Measurements from ENCODE around the gene PDZRN4. TPM values are rescaled to one million over a fixed set of nuclear protein-coding genes. Genes with fewer than 3 reads are reported as not detected.

Gene PDZRN4
- total and polyA plus RNA-seq, 2 of the 4 experiments (the other 2 are of a cell fraction): not detected

GRCh38 chr12:41228066-41228820 lies 40.1 kb downstream of the PDZRN4 start:
- Histone ChIP-seq H2AFZ (replicated peaks; ENCODE audit: low read length, poor library complexity) (no peak overlapping the region), H3K23ac (ENCODE audit: low read depth, low read length) (no peak overlapping the region), H4K20me1 (ENCODE audit: insufficient read depth, low read length) (no peaks in the 10 kb centered on the region), H3K9me3 (ENCODE audit: control insufficient read depth, insufficient read depth, low read length) (no peaks in the 10 kb centered on the region), H3K4me2 (ENCODE audit: low read depth, low read length) (no peak overlapping the region), H3K9me1 (ENCODE audit: insufficient read depth, low read length) (no peaks in the 10 kb centered on the region), H3K36me3 (ENCODE audit: control insufficient read depth, insufficient read depth, low read length) (no peaks in the 10 kb centered on the region), H2AK5ac (ENCODE audit: low read depth, low read length) (no peak overlapping the region), H3K27ac (ENCODE audit: insufficient read depth, low read length) (no peak overlapping the region), H2BK20ac (ENCODE audit: low read depth, low read length) (no peak overlapping the region), H3K18ac (ENCODE audit: low read depth, low read length) (no peak overlapping the region), H3K14ac (replicated peaks; ENCODE audit: low read depth, low read length) (no peak overlapping the region), H4K91ac (ENCODE audit: insufficient read depth, low read depth, low read length) (no peak overlapping the region), H2AK9ac (replicated peaks; ENCODE audit: low read depth, low read length, poor library complexity) (no peak overlapping the region), H4K8ac (ENCODE audit: low read depth in 2 of 2, low read length in 2 of 2) (no peak overlapping the region), H3K79me1 (ENCODE audit: low read depth in 1 of 2, low read length in 2 of 2) (no peaks in the 10 kb centered on the region), H3K27me3 (ENCODE audit: control insufficient read depth, insufficient read depth, low read length) (no peaks in the 10 kb centered on the region), H2BK15ac (ENCODE audit: low read depth, low read length) (no peak overlapping the region), H3K9ac (ENCODE audit: low read depth, low read length) (no peak overlapping the region), H2BK5ac (ENCODE audit: low read depth, low read length, poor library complexity, severe bottlenecking) (no peak overlapping the region), H4K5ac (ENCODE audit: low read depth, low read length) (no peak overlapping the region), H3K56ac (ENCODE audit: extremely low read depth, insufficient read depth, low read length) (no peak overlapping the region), H2BK120ac (ENCODE audit: low read depth, low read length) (no peak overlapping the region), H3K4me1 (ENCODE audit: control insufficient read depth, insufficient read depth, low read length) (no peaks in the 10 kb centered on the region), H3K4me3 (ENCODE audit: insufficient read depth, low read depth, low read length) (no peak overlapping the region), H3K4ac (ENCODE audit: low read depth, low read length) (no peak overlapping the region)
- TF ChIP-seq BHLHE40 (IDR thresholded peaks at IDR 0.05; ENCODE audit: low read depth, low read length): no peak
- no peak for TF ChIP-seq MXI1 (IDR thresholded peaks at IDR 0.05; ENCODE audit: borderline replicate concordance, low read depth, low read length)
- TF ChIP-seq RFX5 (IDR thresholded peaks at IDR 0.05; ENCODE audit: low read depth, low read length): no peak
- TF ChIP-seq ELK1 (IDR thresholded peaks at IDR 0.05; ENCODE audit: borderline replicate concordance, low read depth, low read length): no peak
- TF ChIP-seq MAFK (IDR thresholded peaks at IDR 0.05; ENCODE audit: low read depth, low read length): no peak
- no peak for TF ChIP-seq RCOR1 (IDR thresholded peaks at IDR 0.05; ENCODE audit: insufficient replicate concordance, low read length)
- TF ChIP-seq SMC3 (IDR thresholded peaks at IDR 0.05; ENCODE audit: low read depth, low read length): no peak
- no peak for TF ChIP-seq USF2 (IDR thresholded peaks at IDR 0.05; ENCODE audit: low read depth, low read length)
- TF ChIP-seq CTCF (conservative IDR thresholded peaks at IDR 0.05; ENCODE audit: low read depth, low read length): no peak
- no peak for ATAC-seq (ENCODE audit: low read depth)
- intact Hi-C loops (cut with micrococcal nuclease): no loop called here
- BruUV-seq (replicated peaks): no TSS peak
- in situ Hi-C loops (cut with MboI; ENCODE audit: low sequenced_read_pairs): no loop called here
- no CpG with 5 or more reads among the region's 3 CpGs for WGBS, 2 experiments (ENCODE audit: extremely low coverage in 2 of 2, insufficient read length in 1 of 2)
- POLR2A ChIA-PET (ENCODE audit: unreplicated experiment): no interaction called here
- DNase-seq: no peak
- CTCF ChIA-PET: no interaction called here
- dilution Hi-C loops (cut with HindIII; ENCODE audit: low sequenced_read_pairs, unreplicated experiment): no loop called here

Measured in IMR-90 (cell line).